Raji (cell line): ENCODE data around the gene ARL11.

ENCODE experiments used
- POLR2A ChIP-seq: IDR thresholded peaks from 2 replicates; pipeline ENCODE4 v1.6.1; 2011; ENCODE audit warnings: low read depth, low read length, control low read depth; ENCODE audit not compliant: insufficient read depth

The ARL11 gene

DNA sequence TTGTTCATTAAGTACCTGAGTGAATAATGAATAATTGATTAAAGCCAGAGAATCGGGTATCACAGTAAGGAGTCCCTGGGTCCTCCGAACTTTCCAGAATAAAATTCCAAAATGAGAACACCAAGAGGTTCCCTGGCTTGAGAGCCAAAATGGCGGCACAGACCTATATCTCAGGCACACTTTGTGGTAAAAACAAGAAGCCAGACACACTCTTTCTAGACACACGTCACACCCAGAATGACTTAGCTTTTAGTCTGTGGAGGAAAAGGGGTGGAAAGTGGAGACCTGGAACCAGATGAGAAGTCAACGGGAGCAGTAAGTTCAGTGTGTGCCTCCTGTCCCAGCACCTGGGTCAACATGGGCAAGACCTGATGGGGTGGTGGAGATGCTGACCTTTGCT, 8.4 kb downstream of the ARL11 start:
- no peak for TF ChIP-seq POLR2A

- TF ChIP-seq POLR2A, result no peak
Observed at GRCh38 chr13:49638030-49638743, 9.9 kb downstream of the ARL11 start.

DNA sequence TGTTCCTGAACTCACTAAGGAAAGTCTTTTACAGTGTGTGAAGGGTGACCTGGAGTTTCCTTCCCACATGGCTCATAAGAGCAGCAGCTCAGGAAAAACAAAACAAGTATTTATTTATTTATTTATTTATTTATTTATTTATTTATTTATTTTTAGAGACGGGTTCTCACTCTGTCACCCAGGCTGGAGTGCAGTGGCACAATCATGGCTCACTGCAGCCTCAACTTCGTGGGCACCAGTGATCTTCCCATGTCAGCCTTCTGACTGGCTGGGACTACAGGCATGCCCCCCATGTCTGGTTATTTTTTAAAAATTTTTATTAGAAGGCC, 10.4 kb downstream of the ARL11 start:
- TF ChIP-seq POLR2A, result no peak

DNA sequence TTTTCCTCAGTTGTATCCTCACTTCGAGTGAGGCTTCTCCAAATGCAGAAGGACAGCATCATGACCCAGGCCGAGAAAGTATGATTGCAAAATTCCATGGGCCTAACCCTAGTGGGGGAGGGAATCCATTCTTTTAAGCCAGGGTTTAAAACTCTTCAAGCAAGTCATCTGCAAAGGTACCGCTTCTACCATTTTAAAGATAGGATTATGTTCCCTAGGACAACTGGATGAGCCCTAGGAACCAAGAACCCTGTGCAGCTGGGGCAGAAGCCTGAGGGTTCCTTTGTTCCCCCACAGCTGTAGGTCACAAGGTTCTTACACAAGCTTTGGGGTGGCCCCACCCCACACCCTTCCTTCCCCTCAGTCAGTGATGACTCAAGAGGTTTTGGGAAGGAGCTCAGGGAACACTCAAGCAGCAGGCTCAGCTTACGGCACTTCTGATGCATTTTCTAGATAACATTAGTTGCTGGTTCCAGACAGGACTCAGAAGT, 13.5 kb downstream of the ARL11 start:
- no peak for TF ChIP-seq POLR2A

DNA sequence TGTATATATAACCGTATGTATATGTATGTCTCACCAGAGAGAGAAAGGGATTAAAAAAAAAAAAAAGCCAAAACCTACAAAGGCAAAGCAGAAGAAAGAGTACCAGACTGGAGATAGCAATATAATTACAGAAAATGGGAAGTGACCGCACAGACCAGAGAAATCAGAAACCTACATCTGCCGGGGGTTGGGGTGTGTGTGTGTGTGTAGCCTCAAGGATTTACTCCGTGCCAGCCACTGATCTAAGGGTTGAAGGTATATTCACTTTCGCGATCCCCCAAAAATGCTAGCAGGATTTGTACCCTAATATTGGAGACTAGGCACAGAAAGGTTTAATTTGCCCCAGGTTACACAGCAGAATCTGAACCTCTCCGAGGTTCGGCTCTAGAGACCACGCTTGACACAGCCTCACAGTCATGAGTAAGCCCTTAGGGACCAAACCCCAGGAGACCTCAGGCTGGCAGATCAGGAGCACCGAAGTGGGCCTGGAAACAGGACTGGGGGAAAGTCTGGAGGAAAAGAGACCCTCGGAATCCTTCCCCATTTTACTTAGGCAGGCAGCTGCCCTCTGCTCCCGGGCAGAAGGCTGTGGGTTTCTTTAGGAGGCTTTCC, 14.8 kb downstream of the ARL11 start:
- no peak for TF ChIP-seq POLR2A

DNA sequence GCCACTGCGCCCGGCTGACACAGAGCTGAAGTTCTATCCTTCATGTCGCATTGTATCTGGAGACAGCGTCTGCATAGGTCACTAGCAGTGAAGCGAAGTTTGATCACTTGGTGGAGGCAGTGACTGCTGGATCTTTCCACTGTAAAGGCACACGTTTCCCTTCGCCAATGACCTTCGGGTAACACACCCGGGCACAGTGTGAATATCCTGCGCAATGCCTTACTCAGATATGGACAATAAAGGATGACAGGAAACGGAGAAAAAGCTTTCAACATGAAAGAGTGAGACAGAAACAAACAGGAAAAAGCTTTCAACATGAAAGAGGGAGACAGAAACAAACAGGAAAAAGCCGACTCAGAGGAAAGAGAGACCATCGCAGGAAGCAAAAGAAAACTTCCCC, 17.1 kb downstream of the ARL11 start:
- no peak for TF ChIP-seq POLR2A

GRCh38 chr13:49646688-49647087, 18.4 kb downstream of the ARL11 start:
- no peak for TF ChIP-seq POLR2A

DNA sequence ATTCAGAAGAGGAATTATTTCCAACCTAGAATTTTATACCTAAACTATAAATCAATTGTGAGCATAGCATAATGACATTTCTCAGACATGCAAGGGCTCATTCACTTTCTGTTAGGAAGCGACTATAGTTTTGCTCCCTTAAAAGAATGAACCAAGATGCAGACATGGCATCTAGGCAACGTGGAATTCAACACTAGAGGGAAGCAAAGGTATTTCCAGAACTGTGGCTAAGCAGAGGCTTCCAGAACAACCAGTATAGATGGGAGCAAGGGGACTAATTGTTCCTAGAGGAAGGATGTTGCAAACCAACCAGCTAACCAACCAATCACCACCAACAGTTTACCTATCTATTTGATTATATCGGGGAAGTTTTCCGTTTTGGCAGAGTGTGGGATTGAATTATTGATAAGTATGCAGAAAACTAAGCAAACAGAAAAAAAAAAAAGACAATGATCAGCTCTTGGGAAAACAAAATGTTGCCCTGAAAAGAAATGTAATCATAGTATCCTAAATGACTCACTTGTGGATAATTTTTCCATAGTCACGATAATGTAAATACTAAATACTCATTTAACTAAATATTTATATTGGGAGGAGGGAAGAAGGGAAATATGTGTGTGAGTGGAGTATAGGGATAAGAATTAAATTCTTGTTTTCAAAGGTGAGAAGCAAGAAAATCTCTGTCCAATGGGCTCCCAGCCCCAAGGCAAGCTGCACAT, 21.1 kb downstream of the ARL11 start:
- TF ChIP-seq POLR2A, result no peak

DNA sequence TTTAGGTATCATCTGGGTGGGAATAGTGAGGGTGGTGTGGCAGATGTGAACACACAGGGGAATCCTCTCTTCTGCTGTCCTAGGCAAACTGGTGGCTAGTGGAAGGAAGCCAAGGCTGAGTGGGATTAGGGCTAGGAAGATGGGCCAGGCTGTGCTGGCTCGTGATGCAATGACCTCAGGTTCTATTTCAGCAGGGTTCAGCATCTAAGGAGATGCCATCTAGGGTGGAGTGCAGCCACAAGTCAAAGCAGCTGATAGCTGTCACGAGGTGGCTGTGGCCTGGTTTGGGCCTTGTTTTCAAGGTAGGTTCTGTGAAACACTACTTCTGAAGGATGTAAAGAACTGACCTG, 21.6 kb downstream of the ARL11 start:
- no peak for TF ChIP-seq POLR2A

GRCh38 chr13:49651570-49652354, 23.5 kb downstream of the ARL11 start:
- no peak for TF ChIP-seq POLR2A

DNA sequence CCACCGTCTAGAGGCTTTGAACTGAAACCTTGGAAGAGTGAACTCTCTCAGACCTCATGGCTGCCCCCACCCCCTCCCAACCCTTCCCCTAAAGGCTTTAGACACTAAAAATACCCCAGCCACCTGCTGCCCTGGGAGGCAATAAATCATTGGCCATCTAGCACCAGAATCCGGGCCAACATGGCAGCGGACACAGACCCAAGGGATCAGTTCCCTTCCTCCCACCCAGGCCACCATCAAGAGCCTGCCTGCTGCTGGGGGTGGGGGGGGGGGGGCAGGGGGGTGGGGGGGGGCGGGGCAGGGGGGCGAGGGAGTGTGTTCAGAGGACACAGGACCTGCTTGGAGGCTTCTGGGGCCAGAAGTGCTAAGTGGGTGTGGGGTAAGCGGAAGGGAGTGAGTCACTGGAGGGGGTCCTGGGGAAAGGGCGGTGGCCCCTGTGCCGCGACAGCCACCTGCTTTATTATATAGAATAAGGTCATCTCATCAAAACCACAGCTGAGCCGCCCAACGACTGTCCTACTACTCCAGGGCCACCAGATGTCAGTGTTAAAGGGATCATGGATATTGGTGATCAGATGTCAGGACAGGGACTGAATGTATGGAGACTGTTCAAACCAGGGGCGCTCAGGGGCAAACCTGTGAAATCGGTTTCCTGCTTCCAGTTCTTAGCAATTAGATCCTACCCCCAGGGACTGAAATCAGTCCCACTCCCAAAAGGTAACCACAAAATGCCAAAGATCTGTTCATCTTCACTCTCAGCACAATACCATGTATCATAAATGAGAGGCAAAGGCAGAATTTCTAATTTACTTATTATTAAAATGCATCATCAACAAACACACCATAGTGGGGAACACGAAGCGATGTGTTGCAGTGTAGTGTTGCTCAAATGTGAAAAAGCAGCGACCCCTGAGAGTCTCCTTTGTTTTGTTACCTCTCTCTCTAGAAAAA, 24.3 kb downstream of the ARL11 start:
- no peak for TF ChIP-seq POLR2A

DNA sequence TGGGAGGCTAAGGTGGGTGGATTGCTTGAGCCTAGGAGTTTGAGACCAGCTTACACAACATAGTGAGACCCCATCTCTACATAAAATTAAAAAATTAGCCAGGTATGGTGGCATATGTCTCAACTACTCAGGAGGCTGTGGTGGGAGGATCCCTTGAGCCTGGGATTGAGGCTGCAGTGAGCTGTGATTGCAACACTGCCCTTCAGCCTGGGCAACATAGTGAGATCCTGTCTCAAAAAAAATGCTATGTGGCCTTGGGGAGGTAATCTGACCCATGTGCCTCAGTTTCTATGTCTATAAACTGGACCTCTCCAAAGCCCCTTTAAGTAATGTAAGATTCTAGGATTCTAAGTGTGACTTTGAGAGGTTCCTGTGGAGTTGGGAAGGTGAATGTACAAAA, 25.2 kb downstream of the ARL11 start:
- no peak for TF ChIP-seq POLR2A

GRCh38 chr13:49654011-49654410, 25.7 kb downstream of the ARL11 start:
- TF ChIP-seq POLR2A, result no peak

DNA sequence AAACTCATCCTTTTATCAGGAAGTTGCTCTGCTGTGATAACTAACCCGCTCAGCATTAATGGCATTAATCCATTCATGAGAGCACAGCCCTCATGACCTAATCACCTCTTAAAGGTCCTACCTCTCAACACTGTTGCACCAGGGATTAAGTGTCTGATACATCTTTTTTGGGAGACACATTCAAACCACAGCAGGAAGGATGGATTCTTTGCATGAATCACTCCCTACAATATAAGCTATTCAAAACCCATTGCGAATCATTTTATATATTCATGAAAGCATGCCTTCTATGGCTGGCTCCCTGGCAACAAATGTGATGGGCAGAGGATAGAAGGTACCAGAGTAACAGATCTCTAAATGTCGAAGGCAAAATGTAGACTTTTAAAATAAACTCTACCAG, 27.6 kb downstream of the ARL11 start:
- TF ChIP-seq POLR2A, result no peak
